ENCODE data around the gene CUL3.

Gene CUL3

DNA sequence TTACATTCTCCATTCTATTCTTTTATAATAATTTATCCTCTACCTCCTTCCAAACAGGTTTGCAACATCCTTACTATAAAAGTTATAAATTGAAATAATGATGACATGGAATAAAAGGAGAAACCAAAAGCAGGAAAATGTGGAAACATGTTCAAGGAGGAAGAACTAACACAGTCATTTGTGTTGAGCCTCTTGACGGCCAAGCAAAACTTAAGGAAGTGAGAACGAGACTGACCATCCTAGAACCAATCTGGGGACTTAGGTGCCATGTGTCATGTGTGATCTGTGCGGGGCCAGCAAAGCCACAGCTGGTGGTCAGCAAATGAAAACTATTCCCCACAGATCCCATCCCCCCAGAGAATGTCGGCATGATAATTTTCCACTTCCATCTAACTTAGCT is 157.7 kb downstream of the CUL3 start:
- TF ChIP-seq, protein P1, sequence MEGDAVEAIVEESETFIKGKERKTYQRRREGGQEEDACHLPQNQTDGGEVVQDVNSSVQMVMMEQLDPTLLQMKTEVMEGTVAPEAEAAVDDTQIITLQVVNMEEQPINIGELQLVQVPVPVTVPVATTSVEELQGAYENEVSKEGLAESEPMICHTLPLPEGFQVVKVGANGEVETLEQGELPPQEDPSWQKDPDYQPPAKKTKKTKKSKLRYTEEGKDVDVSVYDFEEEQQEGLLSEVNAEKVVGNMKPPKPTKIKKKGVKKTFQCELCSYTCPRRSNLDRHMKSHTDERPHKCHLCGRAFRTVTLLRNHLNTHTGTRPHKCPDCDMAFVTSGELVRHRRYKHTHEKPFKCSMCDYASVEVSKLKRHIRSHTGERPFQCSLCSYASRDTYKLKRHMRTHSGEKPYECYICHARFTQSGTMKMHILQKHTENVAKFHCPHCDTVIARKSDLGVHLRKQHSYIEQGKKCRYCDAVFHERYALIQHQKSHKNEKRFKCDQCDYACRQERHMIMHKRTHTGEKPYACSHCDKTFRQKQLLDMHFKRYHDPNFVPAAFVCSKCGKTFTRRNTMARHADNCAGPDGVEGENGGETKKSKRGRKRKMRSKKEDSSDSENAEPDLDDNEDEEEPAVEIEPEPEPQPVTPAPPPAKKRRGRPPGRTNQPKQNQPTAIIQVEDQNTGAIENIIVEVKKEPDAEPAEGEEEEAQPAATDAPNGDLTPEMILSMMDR (IDR thresholded peaks at IDR 0.05; ENCODE audit: low read depth, low read length): no peak
- DNase-seq (ENCODE audit: extremely low read depth, low read depth): no peak

DNA sequence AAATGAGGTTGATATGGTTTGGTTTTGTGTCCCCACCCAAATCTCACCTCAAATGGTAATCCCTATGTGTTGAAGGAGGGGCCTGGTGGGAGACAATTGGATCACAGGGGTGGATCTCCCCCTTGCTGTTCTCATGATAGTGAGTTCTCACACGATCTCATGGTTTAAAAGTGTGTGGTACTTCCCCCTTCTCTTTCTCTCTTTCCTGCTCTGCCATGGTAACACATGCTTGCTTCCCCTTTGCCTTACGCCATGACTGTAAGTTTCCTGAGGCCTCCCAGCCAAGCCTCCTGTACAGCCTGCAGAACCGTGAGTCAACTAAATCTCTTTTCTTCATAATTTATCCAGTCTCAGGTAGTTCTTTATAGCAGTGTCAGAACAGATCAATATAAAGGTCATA is 158.5 kb downstream of the CUL3 start:
- TF ChIP-seq, protein P1 (IDR thresholded peaks at IDR 0.05; ENCODE audit: low read depth, low read length): no peak
- DNase-seq (ENCODE audit: extremely low read depth, low read depth): no peak

DNA sequence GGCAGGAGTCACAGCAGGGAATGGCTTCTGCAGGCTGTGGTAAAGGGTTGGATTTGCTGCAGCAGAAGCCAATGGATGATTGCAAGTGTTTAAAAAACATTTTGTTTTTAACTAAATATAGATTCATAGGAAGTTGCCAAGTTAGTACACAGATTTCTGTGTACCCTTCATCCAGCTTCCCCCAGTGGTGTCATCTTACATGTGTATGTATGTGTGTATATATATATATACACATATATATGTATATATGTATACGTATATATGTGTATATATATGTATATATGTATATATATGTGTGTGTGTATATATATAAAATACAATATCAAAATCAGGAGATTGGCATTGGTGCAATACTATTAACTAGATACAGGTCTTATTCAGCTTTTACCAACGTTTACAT is 164.1 kb downstream of the CUL3 start:
- no peak for DNase-seq (ENCODE audit: extremely low read depth, low read depth)

More for the DNA sequence above, 164.1 kb downstream of the CUL3 start:
- TF ChIP-seq, protein P1 (IDR thresholded peaks at IDR 0.05; ENCODE audit: low read depth, low read length): no peak
